Neutrophil (primary cell): Measurements from ENCODE around the gene PCNX3.

Source experiments
- H3K27ac ChIP-seq: fragments of 200-600 bp; sonication (generic); 2 replicates; pipeline ENCODE4 v1.5.1; 2016; ENCODE audit warnings: mild to moderate bottlenecking, moderate library complexity
- H3K27me3 ChIP-seq: fragments of 200-600 bp; sonication (generic); 2 replicates; pipeline ENCODE4 v1.6.0; 2016; ENCODE audit warnings: mild to moderate bottlenecking
- H3K36me3 ChIP-seq: fragments of 200-600 bp; sonication (generic); 2 replicates; pipeline ENCODE4 v1.5.1; 2017
- H3K4me1 ChIP-seq, 2 experiments: fragments of 200-600 bp in 1 of 2; sonication (generic) in 1 of 2; 1 replicate in 1 of 2; 2 replicates in 1 of 2; pipeline versions ENCODE4 v1.5.1 to v1.6.1; 2013 to 2016; ENCODE audit warnings: low read depth in 1 of 2, low read length in 1 of 2, mild to moderate bottlenecking in 1 of 2, moderate library complexity in 1 of 2; ENCODE audit not compliant: control insufficient read depth in 1 of 2, insufficient read depth in 1 of 2
- H3K4me3 ChIP-seq, 2 experiments: fragments of 200-600 bp in 1 of 2; sonication (generic) in 1 of 2; 1 replicate in 1 of 2; 2 replicates in 1 of 2; pipeline ENCODE4 v1.5.1; 2013 to 2016; ENCODE audit warnings: low read depth in 1 of 2, low read length in 1 of 2, mild to moderate bottlenecking in 1 of 2, moderate library complexity in 1 of 2
- H3K9me3 ChIP-seq: fragments of 200-600 bp; sonication (generic); 2 replicates; pipeline ENCODE4 v1.5.1; 2016
- CTCF ChIP-seq: fragments of 200-600 bp; sonication (generic); IDR thresholded peaks from 2 replicates; pipeline ENCODE4 v1.5.1; 2016; ENCODE audit warnings: antibody characterized with exemption

The PCNX3 gene

GRCh38 chr11:65617136-65617850 lies 1.7 kb downstream of the PCNX3 start:
- H3K27me3 ChIP-seq, result no peaks in the 10 kb centered on the region
- H3K4me1 ChIP-seq, result peaks cover 27 to 34% of the 10 kb centered on the region in 2 experiments
- TF ChIP-seq CTCF, result no peak
- H3K36me3 ChIP-seq, result peaks cover 62% of the 10 kb centered on the region
- peak overlapping the region in 1 of 2 experiments; percentile 96 for H3K4me3 ChIP-seq
- H3K27ac ChIP-seq, result peak overlapping the region; percentile 98
- H3K9me3 ChIP-seq, result no peaks in the 10 kb centered on the region

GRCh38 chr11:65617990-65618751 lies 2.6 kb downstream of the PCNX3 start:
- H3K36me3 ChIP-seq, result peaks cover 61% of the 10 kb centered on the region
- no peaks in the 10 kb centered on the region for H3K9me3 ChIP-seq
- no peak overlapping the region for H3K27ac ChIP-seq
- no peak overlapping the region for H3K4me3 ChIP-seq
- H3K4me1 ChIP-seq, result peaks cover 18 to 25% of the 10 kb centered on the region in 2 experiments
- H3K27me3 ChIP-seq, result no peaks in the 10 kb centered on the region
- no peak for TF ChIP-seq CTCF

- Histone ChIP-seq H3K36me3 (peaks cover 67% of the 10 kb centered on the region), H3K4me3 (no peak overlapping the region), H3K4me1 (peaks cover 16 to 22% of the 10 kb centered on the region in 2 experiments), H3K27me3 (no peaks in the 10 kb centered on the region), H3K9me3 (no peaks in the 10 kb centered on the region), H3K27ac (no peak overlapping the region)
- no peak for TF ChIP-seq CTCF
Observed at GRCh38 chr11:65618763-65619162, 3.2 kb downstream of the PCNX3 start.

GRCh38 chr11:65619281-65619928 lies 3.8 kb downstream of the PCNX3 start:
- no peaks in the 10 kb centered on the region for H3K27me3 ChIP-seq
- peaks cover 14 to 22% of the 10 kb centered on the region in 2 experiments for H3K4me1 ChIP-seq
- H3K4me3 ChIP-seq, result no peak overlapping the region
- peaks cover 73% of the 10 kb centered on the region for H3K36me3 ChIP-seq
- H3K27ac ChIP-seq, result no peak overlapping the region
- no peaks in the 10 kb centered on the region for H3K9me3 ChIP-seq
- no peak for TF ChIP-seq CTCF

GRCh38 chr11:65620666-65621065 lies 5.1 kb downstream of the PCNX3 start:
- no peak for TF ChIP-seq CTCF
- Histone ChIP-seq H3K4me3 (no peak overlapping the region), H3K9me3 (no peaks in the 10 kb centered on the region), H3K27ac (no peak overlapping the region), H3K4me1 (peaks cover 13 to 18% of the 10 kb centered on the region in 2 experiments), H3K36me3 (peaks cover 86% of the 10 kb centered on the region), H3K27me3 (no peaks in the 10 kb centered on the region)
